Thyroid gland (tissue), 4 donors: Measurements from ENCODE around the gene CACNG1. TPM values are rescaled to one million over a fixed set of nuclear protein-coding genes. Genes with fewer than 3 reads are reported as not detected.

Experiments used
- DNase-seq, 2 donors: peaks; one replicate each; pipeline ENCODE4 v3.0.0-alpha.2; 2019
- H3K27ac ChIP-seq, 3 donors: fragments of 200-600 bp; sonication (generic); 1 replicate in 2 of 3; 2 replicates in 1 of 3; pipeline ENCODE4 v1.5.1; 2016 to 2019; ENCODE audit warnings: mild to moderate bottlenecking in 1 of 3, moderate library complexity in 1 of 3
- H3K27me3 ChIP-seq: fragments of 200-600 bp; sonication (generic); one replicate; pipeline ENCODE4 v1.5.1; 2019
- H3K36me3 ChIP-seq, 2 donors: fragments of 200-600 bp; sonication (generic); one replicate each; pipeline ENCODE4 v1.5.1; 2016 to 2019
- H3K4me1 ChIP-seq, 2 donors: fragments of 200-600 bp; sonication (generic); one replicate each; pipeline ENCODE4 v1.5.1; 2017 to 2019
- H3K4me3 ChIP-seq, 3 donors: fragments of 200-600 bp; sonication (generic); replicated peaks in 1 of 3; 1 replicate in 2 of 3; 2 replicates in 1 of 3; pipeline ENCODE4 v1.5.1; 2016; ENCODE audit warnings: mild to moderate bottlenecking in 1 of 3
- H3K9me3 ChIP-seq: fragments of 200-600 bp; sonication (generic); one replicate; pipeline ENCODE4 v1.5.1; 2017
- POLR2A ChIP-seq, 2 donors: fragments of 450-650 bp; IDR thresholded peaks; one replicate each; pipeline ENCODE4 v1.6.1; 2017; ENCODE audit warnings: antibody characterized with exemption in 2 of 2, mild to moderate bottlenecking in 2 of 2, moderate library complexity in 1 of 2
- WGBS, 2 donors: methylation state at CpG; one replicate each; pipeline ENCODE4 v1.1.5; 2017; 5-methylcytosine and 5-hydroxymethylcytosine counted together
- intact Hi-C: fragments of 100-400 bp; cut with DNase I; formaldehyde crosslinking; loops from one replicate; pipeline ENCODE4 v1.15.1; 2023
- total RNA-seq, 4 donors: library from RNA; depleted of rRNA; stranded (reverse); fragments of >200 nt; gene quantifications; one replicate each; pipeline ENCODE4 v1.2.3, GENCODE V29; 2016
- TF ChIP-seq, protein P1 (sequence below), 6 experiments: fragments of 200-600 bp in 3 of 6; fragments of 450-650 bp in 3 of 6; sonication (generic) in 3 of 6; IDR thresholded peaks; one replicate each; pipeline ENCODE4 v1.5.1; 2016 to 2019; ENCODE audit warnings: antibody characterized with exemption in 6 of 6, mild to moderate bottlenecking in 2 of 6, inconsistent platforms in 1 of 6, moderate library complexity in 1 of 6

The CACNG1 gene, protein sequence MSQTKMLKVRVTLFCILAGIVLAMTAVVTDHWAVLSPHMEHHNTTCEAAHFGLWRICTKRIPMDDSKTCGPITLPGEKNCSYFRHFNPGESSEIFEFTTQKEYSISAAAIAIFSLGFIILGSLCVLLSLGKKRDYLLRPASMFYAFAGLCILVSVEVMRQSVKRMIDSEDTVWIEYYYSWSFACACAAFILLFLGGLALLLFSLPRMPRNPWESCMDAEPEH
- not detected for total RNA-seq

DNA sequence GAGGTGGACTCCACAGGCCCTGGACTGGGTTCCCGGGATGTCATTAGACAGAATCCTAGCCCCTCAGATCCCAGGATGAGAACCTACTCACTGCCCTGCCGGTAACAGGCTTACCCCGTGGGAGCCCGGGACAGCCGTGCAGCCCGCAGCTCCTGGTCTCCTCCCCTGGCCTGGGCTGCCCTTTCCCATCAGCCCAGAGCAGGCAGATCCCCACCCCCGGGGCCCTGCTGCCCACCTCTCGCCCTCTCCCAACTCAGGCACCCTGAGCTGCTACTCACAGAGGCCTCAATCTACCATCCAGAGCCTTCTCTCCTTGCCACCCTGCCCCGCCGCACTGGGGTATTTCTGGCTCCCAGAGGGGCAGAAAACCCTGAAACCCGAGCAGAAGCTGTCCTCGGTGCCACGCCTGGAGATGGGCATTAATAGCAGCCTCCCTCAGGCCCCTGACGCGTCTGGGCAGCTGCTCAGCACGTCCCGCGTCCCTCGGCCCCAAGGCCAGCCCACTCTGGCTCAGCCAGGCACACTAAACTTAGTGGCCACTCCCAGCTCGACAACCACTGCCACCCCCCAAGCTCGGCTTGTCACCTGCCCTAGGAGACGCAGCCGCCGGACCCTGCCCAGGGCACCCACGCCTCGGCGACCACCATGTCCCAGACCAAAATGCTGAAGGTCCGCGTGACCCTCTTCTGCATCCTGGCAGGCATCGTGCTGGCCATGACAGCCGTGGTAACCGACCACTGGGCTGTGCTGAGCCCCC is at the start of gene CACNG1:
CACNG1 (plus strand) TSS at position 539 of the 757 bp plus-strand sequence; CDS start at position 646, 107 bp downstream.
- WGBS, 2 donors: 90 to 91% methylated on average over 12 to 22 of the region's 32 CpGs
- TF ChIP-seq, protein P1, sequence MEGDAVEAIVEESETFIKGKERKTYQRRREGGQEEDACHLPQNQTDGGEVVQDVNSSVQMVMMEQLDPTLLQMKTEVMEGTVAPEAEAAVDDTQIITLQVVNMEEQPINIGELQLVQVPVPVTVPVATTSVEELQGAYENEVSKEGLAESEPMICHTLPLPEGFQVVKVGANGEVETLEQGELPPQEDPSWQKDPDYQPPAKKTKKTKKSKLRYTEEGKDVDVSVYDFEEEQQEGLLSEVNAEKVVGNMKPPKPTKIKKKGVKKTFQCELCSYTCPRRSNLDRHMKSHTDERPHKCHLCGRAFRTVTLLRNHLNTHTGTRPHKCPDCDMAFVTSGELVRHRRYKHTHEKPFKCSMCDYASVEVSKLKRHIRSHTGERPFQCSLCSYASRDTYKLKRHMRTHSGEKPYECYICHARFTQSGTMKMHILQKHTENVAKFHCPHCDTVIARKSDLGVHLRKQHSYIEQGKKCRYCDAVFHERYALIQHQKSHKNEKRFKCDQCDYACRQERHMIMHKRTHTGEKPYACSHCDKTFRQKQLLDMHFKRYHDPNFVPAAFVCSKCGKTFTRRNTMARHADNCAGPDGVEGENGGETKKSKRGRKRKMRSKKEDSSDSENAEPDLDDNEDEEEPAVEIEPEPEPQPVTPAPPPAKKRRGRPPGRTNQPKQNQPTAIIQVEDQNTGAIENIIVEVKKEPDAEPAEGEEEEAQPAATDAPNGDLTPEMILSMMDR (IDR thresholded peaks at IDR 0.05): no peak
- no peak for TF ChIP-seq POLR2A (IDR thresholded peaks at IDR 0.05)
- intact Hi-C loops: no loop called here
- Histone ChIP-seq H3K4me1 (no peaks in the 10 kb centered on the region), H3K4me3 (no peak within 1 kb of the TSS), H3K9me3 (no peaks in the 10 kb centered on the region), H3K27ac (no peak within 1 kb of the TSS), H3K27me3 (no peaks in the 10 kb centered on the region), H3K36me3 (no peaks in the 10 kb centered on the region)
- no peak for DNase-seq

DNA sequence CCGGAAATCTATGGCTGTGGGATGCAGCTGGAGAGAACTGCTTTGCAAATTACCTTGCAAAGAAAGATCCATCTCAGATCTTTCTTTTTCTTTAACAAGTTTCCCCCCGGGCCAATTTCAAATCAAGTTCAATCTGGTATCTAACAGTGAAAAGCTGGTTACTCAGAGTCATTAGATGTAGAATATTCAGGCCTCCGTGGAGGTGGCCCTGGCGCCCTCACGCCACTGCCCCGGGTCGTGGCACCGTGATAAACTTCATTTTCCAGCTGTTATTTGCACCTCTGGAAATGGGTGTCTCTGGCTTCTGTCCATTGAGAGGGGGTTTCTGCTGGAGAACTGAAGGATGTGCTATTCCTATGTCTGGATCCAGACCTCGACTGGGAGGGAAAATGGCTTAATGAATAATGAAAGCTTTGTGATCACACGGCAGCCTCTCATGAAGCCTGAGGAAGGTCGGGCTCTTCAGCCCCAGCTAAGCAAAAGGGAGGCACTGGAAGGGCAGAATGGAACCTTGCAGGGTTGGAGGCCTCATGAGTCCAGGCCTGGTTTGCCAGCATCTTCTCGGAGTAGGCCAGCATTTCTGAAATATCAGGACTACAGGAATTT is 49.3 kb upstream of the CACNG1 start:
- H3K27ac ChIP-seq: no peak overlapping the region
- H3K36me3 ChIP-seq: no peaks in the 10 kb centered on the region
- no peaks in the 10 kb centered on the region for H3K9me3 ChIP-seq
- intact Hi-C loops: no loop called here
- H3K4me1 ChIP-seq: no peaks in the 10 kb centered on the region
- TF ChIP-seq, protein P1 (IDR thresholded peaks at IDR 0.05): no peak
- TF ChIP-seq POLR2A (IDR thresholded peaks at IDR 0.05): no peak
- no peaks in the 10 kb centered on the region for H3K27me3 ChIP-seq
- no peak for DNase-seq
- 83 to 84% methylated on average over 12 of the region's 12 CpGs for WGBS, 2 donors
- no peak overlapping the region for H3K4me3 ChIP-seq

DNA sequence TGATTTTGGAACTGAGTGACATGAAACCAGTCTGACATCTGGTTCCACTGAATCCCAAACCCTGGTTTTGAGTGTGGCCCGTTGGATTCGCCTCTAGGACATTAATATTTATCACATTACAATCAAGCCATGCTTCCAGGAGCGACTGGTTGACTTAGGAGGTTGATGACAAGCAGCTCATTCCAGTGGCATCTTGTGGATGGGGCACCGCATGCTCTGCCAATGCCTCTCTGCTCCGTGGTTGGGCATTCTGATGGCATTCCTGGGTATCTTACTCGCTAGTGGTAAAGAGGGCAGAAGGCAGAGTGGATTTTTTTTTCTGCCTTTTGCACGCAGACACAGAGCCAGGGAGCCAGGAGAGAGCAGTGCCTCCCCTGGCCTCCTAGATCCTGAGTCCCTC is 48.4 kb upstream of the CACNG1 start:
- Histone ChIP-seq H3K36me3 (no peaks in the 10 kb centered on the region), H3K27ac (no peak overlapping the region), H3K27me3 (no peaks in the 10 kb centered on the region), H3K4me3 (no peak overlapping the region), H3K9me3 (no peaks in the 10 kb centered on the region), H3K4me1 (no peaks in the 10 kb centered on the region)
- 96% methylated on average over 7 of the region's 7 CpGs for WGBS, 2 donors
- TF ChIP-seq, protein P1 (IDR thresholded peaks at IDR 0.05): no peak
- TF ChIP-seq POLR2A (IDR thresholded peaks at IDR 0.05): no peak
- no peak for DNase-seq
- intact Hi-C loops: no loop called here

DNA sequence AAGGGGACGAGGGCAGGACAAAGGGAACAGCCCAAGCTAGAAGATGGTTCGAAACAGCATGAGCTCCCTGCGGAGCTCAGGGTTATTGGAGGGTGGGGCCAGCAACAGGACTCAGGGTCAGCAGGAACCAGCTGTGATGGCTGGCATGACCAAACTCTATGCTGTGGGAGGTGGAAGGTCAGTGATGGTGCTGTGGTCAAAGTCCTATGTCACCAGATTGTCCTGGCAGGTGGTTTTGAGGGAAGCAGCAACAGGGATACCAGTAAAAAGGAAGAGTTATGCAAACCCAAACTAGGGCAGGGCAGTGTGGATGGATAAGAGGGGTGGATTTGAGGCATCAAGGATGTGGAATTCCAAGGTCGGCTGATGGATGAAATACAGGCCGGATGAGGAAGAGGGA is 47.4 kb upstream of the CACNG1 start:
- no peak overlapping the region for H3K27ac ChIP-seq
- no peak for DNase-seq
- H3K27me3 ChIP-seq: no peaks in the 10 kb centered on the region
- H3K4me3 ChIP-seq: no peak overlapping the region
- TF ChIP-seq, protein P1 (IDR thresholded peaks at IDR 0.05): no peak
- TF ChIP-seq POLR2A (IDR thresholded peaks at IDR 0.05): no peak
- no peaks in the 10 kb centered on the region for H3K9me3 ChIP-seq
- H3K4me1 ChIP-seq: no peaks in the 10 kb centered on the region
- H3K36me3 ChIP-seq: no peaks in the 10 kb centered on the region
- intact Hi-C loops: no loop called here
- 91 to 93% methylated on average over 5 of the region's 5 CpGs for WGBS, 2 donors

DNA sequence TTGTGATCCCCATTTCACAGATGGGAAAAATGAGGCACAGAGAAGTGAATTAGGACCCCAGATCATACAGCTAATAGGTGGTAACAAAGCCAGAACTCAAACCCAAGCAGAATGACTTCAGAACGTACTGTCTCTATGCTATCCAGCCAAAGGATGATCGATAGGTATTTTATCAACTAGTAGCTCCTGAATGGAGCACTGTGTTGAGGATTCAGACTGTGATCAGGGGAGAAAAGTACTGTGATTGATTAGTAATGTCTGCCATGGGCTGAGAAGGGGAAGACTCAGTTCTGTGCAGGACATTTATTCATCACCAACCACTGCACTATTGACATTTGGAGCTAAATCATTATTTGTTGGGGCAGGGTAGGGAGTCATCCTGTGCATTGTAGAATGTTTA is 41.1 kb upstream of the CACNG1 start:
- intact Hi-C loops: no loop called here
- TF ChIP-seq POLR2A (IDR thresholded peaks at IDR 0.05): no peak
- TF ChIP-seq, protein P1 (IDR thresholded peaks at IDR 0.05): no peak
- DNase-seq: no peak
- H3K36me3 ChIP-seq: no peaks in the 10 kb centered on the region
- 92 to 100% methylated on average over 2 of the region's 2 CpGs for WGBS, 2 donors
- no peaks in the 10 kb centered on the region for H3K4me1 ChIP-seq
- no peaks in the 10 kb centered on the region for H3K27me3 ChIP-seq
- H3K4me3 ChIP-seq: no peak overlapping the region
- no peaks in the 10 kb centered on the region for H3K9me3 ChIP-seq
- no peak overlapping the region for H3K27ac ChIP-seq
